Mesodermal cell (in vitro differentiated cells): ENCODE results near the gene KIF24.

ENCODE experiments used
- H3K27ac ChIP-seq: 2 replicates; pipeline ENCODE4 v1.7.0; 2013; ENCODE audit warnings: mild to moderate bottlenecking, low read depth, low read length, moderate library complexity; ENCODE audit not compliant: severe bottlenecking
- H3K36me3 ChIP-seq: 2 replicates; pipeline ENCODE4 v1.7.1; 2013; ENCODE audit warnings: mild to moderate bottlenecking, low read length, moderate library complexity; ENCODE audit not compliant: control insufficient read depth, insufficient read depth
- H3K4me1 ChIP-seq: one replicate; pipeline ENCODE4 v1.7.1; 2013; ENCODE audit warnings: mild to moderate bottlenecking, low read length; ENCODE audit not compliant: insufficient read depth, control insufficient read depth, poor library complexity, severe bottlenecking
- H3K4me3 ChIP-seq: 2 replicates; pipeline ENCODE4 v1.7.0; 2013; ENCODE audit warnings: low read length, control low read depth, mild to moderate bottlenecking; ENCODE audit not compliant: insufficient read depth, poor library complexity, severe bottlenecking; ENCODE audit errors: extremely low read depth
- H3K9me3 ChIP-seq: 2 replicates; pipeline ENCODE4 v1.7.1; 2013; ENCODE audit warnings: mild to moderate bottlenecking, low read length, moderate library complexity; ENCODE audit not compliant: control insufficient read depth
- WGBS, 2 experiments: methylation state at CpG; one replicate each; pipeline ENCODE4 v1.1.5; 2013; ENCODE audit warnings: missing lambda C conversion rate in 2 of 2; ENCODE audit not compliant: insufficient coverage in 2 of 2; 5-methylcytosine and 5-hydroxymethylcytosine counted together

KIF24 gene

GRCh38 chr9:34282096-34282495 lies 47.0 kb downstream of the KIF24 start:
- Histone ChIP-seq H3K9me3 (no peaks in the 10 kb centered on the region), H3K4me1 (no peaks in the 10 kb centered on the region), H3K27ac (no peak overlapping the region), H3K4me3 (no peak overlapping the region), H3K36me3 (no peaks in the 10 kb centered on the region)
- 100% methylated on average over 1 of the region's 1 CpG; no CpG with 5 or more reads in 1 of the 2 experiments for WGBS, 2 experiments

DNA sequence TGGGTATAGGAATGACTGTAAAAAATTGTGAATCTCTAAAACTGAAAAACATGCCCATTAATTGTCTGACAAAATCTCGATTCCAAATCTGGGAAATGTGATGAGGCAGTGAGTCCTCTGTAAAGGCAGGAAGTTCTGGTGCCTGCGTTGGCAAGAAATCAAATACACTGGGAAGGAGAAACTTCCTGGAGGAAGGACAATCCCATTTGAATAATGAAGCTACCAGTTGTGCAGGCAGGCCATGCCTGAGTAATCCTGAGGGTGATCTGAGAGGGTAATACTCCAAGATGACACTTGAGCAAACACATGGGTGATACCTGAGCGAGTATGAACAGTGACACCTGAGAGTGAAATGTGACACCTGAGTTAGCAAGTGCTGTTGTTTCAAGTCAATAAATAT lies 49.7 kb downstream of the KIF24 start:
- H3K9me3 ChIP-seq, result no peaks in the 10 kb centered on the region
- WGBS, 2 experiments, result 85 to 100% methylated on average over 1 to 2 of the region's 3 CpGs
- no peaks in the 10 kb centered on the region for H3K36me3 ChIP-seq
- no peaks in the 10 kb centered on the region for H3K4me1 ChIP-seq
- no peak overlapping the region for H3K4me3 ChIP-seq
- no peak overlapping the region for H3K27ac ChIP-seq
